SK-N-SH (cell line): ENCODE results near the gene TSGA10IP. TPM values are rescaled to one million over a fixed set of nuclear protein-coding genes. Genes with fewer than 3 reads are reported as not detected.

ENCODE experiments used
- CTCF ChIA-PET: fragments of 300-600, 350-600 bp; formaldehyde crosslinking; extraction: SDS; loops from one replicate; lab custom pipeline; 2021; lab: Yijun Ruan, JAX
- POLR2A ChIA-PET: fragments of 350-600 bp; sonication (Branson Sonifier 250); formaldehyde crosslinking; extraction: SDS; loops from one replicate; lab custom pipeline; 2020; ENCODE audit warnings: antibody characterized with exemption, inconsistent platforms; lab: Yijun Ruan, JAX
- DNase-seq: peaks from one replicate; pipeline ENCODE4 v3.0.0; 2012
- H2AFZ ChIP-seq: fragments of 200-600 bp; sonication (generic); 2 replicates; pipeline ENCODE4 v1.8.1; 2016; ENCODE audit warnings: antibody characterized with exemption, mild to moderate bottlenecking, low read depth
- H3F3A ChIP-seq: fragments of 200-600 bp; sonication (generic); replicated peaks from 2 replicates; pipeline ENCODE3; 2016; ENCODE audit warnings: antibody characterized with exemption, mild to moderate bottlenecking; ENCODE audit not compliant: insufficient read depth
- H3K27ac ChIP-seq, 2 experiments: fragments of 200-500 bp in 1 of 2; fragments of 200-600 bp in 1 of 2; sonication (Bioruptor generic) in 1 of 2; sonication (generic), shearing (Covaris generic) in 1 of 2; 2 replicates each; pipeline versions ENCODE4 v1.5.1 to v1.6.1; 2014 to 2016; ENCODE audit warnings: low read depth in 2 of 2, inconsistent platforms in 1 of 2, low read length in 1 of 2, mild to moderate bottlenecking in 1 of 2, mixed read lengths in 1 of 2
- H3K27me3 ChIP-seq: fragments of 200-600 bp; sonication (generic), shearing (Covaris generic); 2 replicates; pipeline ENCODE4 v1.6.1; 2016; ENCODE audit warnings: mixed run types; ENCODE audit not compliant: insufficient read depth
- H3K36me3 ChIP-seq, 2 experiments: fragments of 200-500 bp in 1 of 2; fragments of 200-600 bp in 1 of 2; sonication (Bioruptor generic) in 1 of 2; sonication (generic) in 1 of 2; replicated peaks in 1 of 2; 2 replicates each; pipeline versions ENCODE3 to v1.5.1; 2014 to 2016; ENCODE audit warnings: low read length in 1 of 2, mild to moderate bottlenecking in 1 of 2; ENCODE audit not compliant: insufficient read depth in 2 of 2, control insufficient read depth in 1 of 2
- H3K4me1 ChIP-seq, 2 experiments: fragments of 200-500 bp in 1 of 2; fragments of 200-600 bp in 1 of 2; sonication (Bioruptor generic) in 1 of 2; sonication (generic), shearing (Covaris generic) in 1 of 2; 2 replicates each; pipeline versions ENCODE4 v1.5.1 to v1.6.1; 2014 to 2016; ENCODE audit warnings: low read depth in 1 of 2, low read length in 1 of 2, mixed run types in 1 of 2; ENCODE audit not compliant: insufficient read depth in 2 of 2, control insufficient read depth in 1 of 2
- H3K4me2 ChIP-seq: fragments of 200-600 bp; sonication (generic), shearing (Covaris generic); 2 replicates; pipeline ENCODE4 v1.6.1; 2017; ENCODE audit warnings: mixed run types
- H3K4me3 ChIP-seq, 2 experiments: fragments of 200-500 bp in 1 of 2; fragments of 200-600 bp in 1 of 2; sonication (Bioruptor generic) in 1 of 2; sonication (generic), shearing (Covaris generic) in 1 of 2; 2 replicates each; pipeline versions ENCODE4 v1.5.1 to v1.8.1; 2014 to 2016; ENCODE audit warnings: low read depth in 2 of 2, inconsistent platforms in 1 of 2, low read length in 1 of 2, mild to moderate bottlenecking in 1 of 2, mixed read lengths in 1 of 2, moderate library complexity in 1 of 2
- H3K79me2 ChIP-seq: fragments of 200-600 bp; sonication (generic); 2 replicates; pipeline ENCODE4 v1.8.1; 2017; ENCODE audit warnings: mild to moderate bottlenecking; ENCODE audit not compliant: insufficient read depth
- H3K9ac ChIP-seq: fragments of 200-600 bp; sonication (generic); 2 replicates; pipeline ENCODE4 v1.6.1; 2017; ENCODE audit warnings: mixed run types
- H3K9me2 ChIP-seq: fragments of 200-600 bp; sonication (generic); 2 replicates; pipeline ENCODE4 v1.6.1; 2017; ENCODE audit warnings: mixed run types
- H3K9me3 ChIP-seq: fragments of 200-600 bp; sonication (generic); 2 replicates; pipeline ENCODE4 v1.6.1; 2017; ENCODE audit warnings: mixed run types, mild to moderate bottlenecking, moderate library complexity
- H4K20me1 ChIP-seq: fragments of 200-600 bp; sonication (generic); 2 replicates; pipeline ENCODE4 v1.6.1; 2017; ENCODE audit warnings: mild to moderate bottlenecking, mixed run types; ENCODE audit not compliant: insufficient read depth
- CHD2 ChIP-seq: fragments of 150-350 bp; IDR thresholded peaks from 2 replicates; pipeline ENCODE4 v1.6.1; 2018; ENCODE audit warnings: low read length; ENCODE audit not compliant: partially characterized antibody
- EZH2phosphoT487 ChIP-seq: fragments of 200-600 bp; sonication (generic); IDR thresholded peaks from 2 replicates; pipeline ENCODE4 v1.6.1; 2017; ENCODE audit warnings: low read depth, mixed run types, mild to moderate bottlenecking, antibody characterized with exemption, moderate library complexity, borderline replicate concordance
- GABPA ChIP-seq: IDR thresholded peaks from 2 replicates; pipeline ENCODE4 v1.4.0; 2012; ENCODE audit warnings: low read depth, mild to moderate bottlenecking
- JUND ChIP-seq: IDR thresholded peaks from 2 replicates; pipeline ENCODE4 v1.4.0; 2012
- NRF1 ChIP-seq: IDR thresholded peaks from 2 replicates; pipeline ENCODE4 v1.6.1; 2012; ENCODE audit warnings: low read depth, mild to moderate bottlenecking, low read length
- RAD21 ChIP-seq: IDR thresholded peaks from 2 replicates; pipeline ENCODE4 v1.6.1; 2012; ENCODE audit warnings: mild to moderate bottlenecking, low read length
- RCOR1 ChIP-seq: fragments of 150-350 bp; IDR thresholded peaks from 2 replicates; pipeline ENCODE4 v1.6.1; 2017; ENCODE audit warnings: antibody characterized with exemption, low read length
- RFX5 ChIP-seq: IDR thresholded peaks from 2 replicates; pipeline ENCODE4 v1.6.1; 2012; ENCODE audit warnings: mild to moderate bottlenecking, improper control_type of control experiment, low read length
- SIN3A ChIP-seq: IDR thresholded peaks from 2 replicates; pipeline ENCODE4 v1.6.1; 2012; ENCODE audit warnings: low read depth, mild to moderate bottlenecking, low read length, moderate library complexity, borderline replicate concordance
- TCF12 ChIP-seq: IDR thresholded peaks from 2 replicates; pipeline ENCODE4 v1.4.0; 2012
- TEAD4 ChIP-seq: IDR thresholded peaks from 2 replicates; pipeline ENCODE4 v1.4.0; 2012; ENCODE audit warnings: mild to moderate bottlenecking, borderline replicate concordance; ENCODE audit not compliant: insufficient read depth
- WGBS: methylation state at CpG from one replicate; pipeline ENCODE4 v1.1.6; 2017; ENCODE audit warnings: low lambda C conversion rate; 5-methylcytosine and 5-hydroxymethylcytosine counted together
- polyA plus RNA-seq, 3 experiments: library from polyadenylated mRNA; depleted of rRNA; stranded (reverse); fragments of >200 nt; gene quantifications; 2 replicates each; pipeline ENCODE4 v1.2.3, GENCODE V29; 2012
- TF ChIP-seq, protein P1 (sequence below): IDR thresholded peaks from 2 replicates; pipeline ENCODE4 v1.4.0; 2012; ENCODE audit warnings: low read depth, borderline replicate concordance
- TF ChIP-seq, protein P2 (sequence below): IDR thresholded peaks from 2 replicates; pipeline ENCODE4 v1.4.0; 2012; ENCODE audit warnings: low read depth, borderline replicate concordance
- TF ChIP-seq, protein P3 (sequence below): IDR thresholded peaks from 2 replicates; pipeline ENCODE4 v1.6.1; 2012; ENCODE audit warnings: mild to moderate bottlenecking, low read depth, low read length, moderate library complexity

TSGA10IP gene
- polyA plus RNA-seq, 1 of the 3 experiments (the other 2 are of a cell fraction), result not detected

DNA sequence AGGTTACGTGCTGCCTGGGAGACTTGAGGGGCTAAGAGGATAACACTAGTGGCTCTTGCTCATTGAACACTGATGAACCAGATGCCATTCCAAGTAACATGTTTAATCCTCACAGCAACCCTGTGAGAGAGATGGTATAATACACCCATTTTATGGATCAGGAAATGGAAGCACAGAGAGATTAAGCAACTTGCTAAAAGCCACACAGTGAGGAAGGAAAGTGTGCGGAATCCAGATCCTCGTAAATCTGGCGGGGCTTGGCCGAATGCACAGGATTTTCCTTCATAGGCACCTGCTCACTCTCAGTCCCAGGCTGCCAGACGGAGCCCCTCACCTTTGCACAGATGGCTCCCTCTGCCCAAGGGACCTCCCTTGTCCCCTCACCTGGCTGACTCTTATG lies 37.4 kb upstream of the TSGA10IP start:
- TF ChIP-seq RCOR1, result no peak
- no peak for TF ChIP-seq CHD2
- no peak for TF ChIP-seq TCF12
- TF ChIP-seq NRF1, result no peak
- TF ChIP-seq JUND, result no peak
- TF ChIP-seq, protein P1, sequence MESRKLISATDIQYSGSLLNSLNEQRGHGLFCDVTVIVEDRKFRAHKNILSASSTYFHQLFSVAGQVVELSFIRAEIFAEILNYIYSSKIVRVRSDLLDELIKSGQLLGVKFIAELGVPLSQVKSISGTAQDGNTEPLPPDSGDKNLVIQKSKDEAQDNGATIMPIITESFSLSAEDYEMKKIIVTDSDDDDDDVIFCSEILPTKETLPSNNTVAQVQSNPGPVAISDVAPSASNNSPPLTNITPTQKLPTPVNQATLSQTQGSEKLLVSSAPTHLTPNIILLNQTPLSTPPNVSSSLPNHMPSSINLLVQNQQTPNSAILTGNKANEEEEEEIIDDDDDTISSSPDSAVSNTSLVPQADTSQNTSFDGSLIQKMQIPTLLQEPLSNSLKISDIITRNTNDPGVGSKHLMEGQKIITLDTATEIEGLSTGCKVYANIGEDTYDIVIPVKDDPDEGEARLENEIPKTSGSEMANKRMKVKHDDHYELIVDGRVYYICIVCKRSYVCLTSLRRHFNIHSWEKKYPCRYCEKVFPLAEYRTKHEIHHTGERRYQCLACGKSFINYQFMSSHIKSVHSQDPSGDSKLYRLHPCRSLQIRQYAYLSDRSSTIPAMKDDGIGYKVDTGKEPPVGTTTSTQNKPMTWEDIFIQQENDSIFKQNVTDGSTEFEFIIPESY, result no peak
- no peak for TF ChIP-seq RAD21
- no peak for TF ChIP-seq RFX5
- TF ChIP-seq EZH2phosphoT487, result no peak
- no peak for TF ChIP-seq TEAD4
- TF ChIP-seq, protein P2, sequence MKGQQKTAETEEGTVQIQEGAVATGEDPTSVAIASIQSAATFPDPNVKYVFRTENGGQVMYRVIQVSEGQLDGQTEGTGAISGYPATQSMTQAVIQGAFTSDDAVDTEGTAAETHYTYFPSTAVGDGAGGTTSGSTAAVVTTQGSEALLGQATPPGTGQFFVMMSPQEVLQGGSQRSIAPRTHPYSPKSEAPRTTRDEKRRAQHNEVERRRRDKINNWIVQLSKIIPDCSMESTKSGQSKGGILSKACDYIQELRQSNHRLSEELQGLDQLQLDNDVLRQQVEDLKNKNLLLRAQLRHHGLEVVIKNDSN, result no peak
- no peak for TF ChIP-seq SIN3A
- TF ChIP-seq GABPA, result no peak
- TF ChIP-seq, protein P3, sequence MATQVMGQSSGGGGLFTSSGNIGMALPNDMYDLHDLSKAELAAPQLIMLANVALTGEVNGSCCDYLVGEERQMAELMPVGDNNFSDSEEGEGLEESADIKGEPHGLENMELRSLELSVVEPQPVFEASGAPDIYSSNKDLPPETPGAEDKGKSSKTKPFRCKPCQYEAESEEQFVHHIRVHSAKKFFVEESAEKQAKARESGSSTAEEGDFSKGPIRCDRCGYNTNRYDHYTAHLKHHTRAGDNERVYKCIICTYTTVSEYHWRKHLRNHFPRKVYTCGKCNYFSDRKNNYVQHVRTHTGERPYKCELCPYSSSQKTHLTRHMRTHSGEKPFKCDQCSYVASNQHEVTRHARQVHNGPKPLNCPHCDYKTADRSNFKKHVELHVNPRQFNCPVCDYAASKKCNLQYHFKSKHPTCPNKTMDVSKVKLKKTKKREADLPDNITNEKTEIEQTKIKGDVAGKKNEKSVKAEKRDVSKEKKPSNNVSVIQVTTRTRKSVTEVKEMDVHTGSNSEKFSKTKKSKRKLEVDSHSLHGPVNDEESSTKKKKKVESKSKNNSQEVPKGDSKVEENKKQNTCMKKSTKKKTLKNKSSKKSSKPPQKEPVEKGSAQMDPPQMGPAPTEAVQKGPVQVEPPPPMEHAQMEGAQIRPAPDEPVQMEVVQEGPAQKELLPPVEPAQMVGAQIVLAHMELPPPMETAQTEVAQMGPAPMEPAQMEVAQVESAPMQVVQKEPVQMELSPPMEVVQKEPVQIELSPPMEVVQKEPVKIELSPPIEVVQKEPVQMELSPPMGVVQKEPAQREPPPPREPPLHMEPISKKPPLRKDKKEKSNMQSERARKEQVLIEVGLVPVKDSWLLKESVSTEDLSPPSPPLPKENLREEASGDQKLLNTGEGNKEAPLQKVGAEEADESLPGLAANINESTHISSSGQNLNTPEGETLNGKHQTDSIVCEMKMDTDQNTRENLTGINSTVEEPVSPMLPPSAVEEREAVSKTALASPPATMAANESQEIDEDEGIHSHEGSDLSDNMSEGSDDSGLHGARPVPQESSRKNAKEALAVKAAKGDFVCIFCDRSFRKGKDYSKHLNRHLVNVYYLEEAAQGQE, result no peak
- H4K20me1 ChIP-seq, result no peaks in the 10 kb centered on the region
- peaks cover 5 to 27% of the 10 kb centered on the region in 2 experiments; a peak in 3 of 4 replicates for H3K4me1 ChIP-seq
- no peaks in the 10 kb centered on the region for H3K9me2 ChIP-seq
- H3K4me3 ChIP-seq, result no peak overlapping the region
- WGBS, result 93% methylated on average over 6 of the region's 6 CpGs
- no peak overlapping the region for H3K27ac ChIP-seq
- DNase-seq, result no peak
- H3K27me3 ChIP-seq, result no peaks in the 10 kb centered on the region
- H3F3A ChIP-seq, result peaks cover 38% of the 10 kb centered on the region
- no peaks in the 10 kb centered on the region for H3K9me3 ChIP-seq
- H3K9ac ChIP-seq, result no peak overlapping the region
- POLR2A ChIA-PET, result no interaction called here
- peaks cover 22% of the 10 kb centered on the region for H3K79me2 ChIP-seq
- H2AFZ ChIP-seq, result no peak overlapping the region
- H3K36me3 ChIP-seq, result no peaks in the 10 kb centered on the region
- H3K4me2 ChIP-seq, result no peak overlapping the region
- CTCF ChIA-PET, result interaction anchor here (1.7 to 2.5 kb wide), 2 partner anchors 20 to 82 kb away, joined by 4 to 16 read pairs; partner anchors contain the start of gene FIBP
